Measurements from ENCODE around the gene CACNA2D4. TPM values are rescaled to one million over a fixed set of nuclear protein-coding genes. Genes with fewer than 3 reads are reported as not detected.

CACNA2D4 gene
- total RNA-seq, 4 donors from 2014 or later: 0.84 to 3.8 (median 3.4) TPM

- 90% methylated on average over 16 of the region's 16 CpGs for WGBS
- peak; percentile 89 for DNase-seq (ENCODE audit: extremely low spot score)
- intact Hi-C loops (cut with DNase I): loop anchor here (5.0 kb wide), 1 partner anchor 75 kb away; no protein-coding TSS in a partner anchor
Measured at GRCh38 chr12:1911598-1912575, 6.6 kb downstream of the CACNA2D4 start.

GRCh38 chr12:1910468-1910867, 8.0 kb downstream of the CACNA2D4 start:
- H3K36me3 ChIP-seq: no peaks in the 10 kb centered on the region
- no peak for TF ChIP-seq POLR2AphosphoS5 (IDR thresholded peaks at IDR 0.05)
- no peak for DNase-seq (ENCODE audit: extremely low spot score)
- H3K4me1 ChIP-seq: peaks cover 0 to 10% (median 6%) of the 10 kb centered on the region in 4 donors
- intact Hi-C loops (cut with DNase I): loop anchor here (5.0 kb wide), 1 partner anchor 73 kb away; no protein-coding TSS in a partner anchor
- peaks cover 0 to 15% (median 6%) of the 10 kb centered on the region in 4 donors for H3K9me3 ChIP-seq
- H3K27ac ChIP-seq (replicated peaks in 1 of 4): no peak overlapping the region
- 91% methylated on average over 3 of the region's 3 CpGs for WGBS
- H3K27me3 ChIP-seq: peaks cover 0 to 28% (median 0%) of the 10 kb centered on the region in 4 donors
- no peak overlapping the region for H3K4me3 ChIP-seq

More at GRCh38 chr12:1911598-1912575, 6.6 kb downstream of the CACNA2D4 start:
- Histone ChIP-seq H3K36me3 (no peaks in the 10 kb centered on the region), H3K4me3 (no peak overlapping the region), H3K4me1 (peaks cover under 1 to 14% (median 10%) of the 10 kb centered on the region in 4 donors), H3K27me3 (peaks cover 0 to 28% (median 0%) of the 10 kb centered on the region in 4 donors), H3K9me3 (peaks cover 0 to 3% (median 0%) of the 10 kb centered on the region in 4 donors), H3K27ac (replicated peaks in 1 of 4) (no peak overlapping the region)
- no peak for TF ChIP-seq CTCF (IDR thresholded peaks at IDR 0.05)
- no peak for TF ChIP-seq EP300 (IDR thresholded peaks at IDR 0.05)
- no peak for TF ChIP-seq POLR2A (IDR thresholded peaks at IDR 0.05; ENCODE audit: low read depth)
- TF ChIP-seq POLR2AphosphoS5 (IDR thresholded peaks at IDR 0.05): no peak

GRCh38 chr12:1908758-1909157, 9.7 kb downstream of the CACNA2D4 start:
- H3K27ac ChIP-seq (replicated peaks in 1 of 4): no peak overlapping the region
- intact Hi-C loops (cut with DNase I): no loop called here
- H3K27me3 ChIP-seq: peaks cover 0 to 28% (median 0%) of the 10 kb centered on the region in 4 donors
- 96% methylated on average over 20 of the region's 26 CpGs for WGBS
- no peak overlapping the region for H3K4me3 ChIP-seq
- H3K36me3 ChIP-seq: no peaks in the 10 kb centered on the region
- TF ChIP-seq CTCF (IDR thresholded peaks at IDR 0.05): no peak
- TF ChIP-seq EP300 (IDR thresholded peaks at IDR 0.05): no peak
- TF ChIP-seq POLR2AphosphoS5 (IDR thresholded peaks at IDR 0.05): no peak
- TF ChIP-seq POLR2A (IDR thresholded peaks at IDR 0.05; ENCODE audit: low read depth): no peak
- no peak for DNase-seq (ENCODE audit: extremely low spot score)
- H3K4me1 ChIP-seq: peaks cover 0 to 10% (median 6%) of the 10 kb centered on the region in 4 donors
- H3K9me3 ChIP-seq: peaks cover 0 to 31% (median 22%) of the 10 kb centered on the region in 4 donors

DNA sequence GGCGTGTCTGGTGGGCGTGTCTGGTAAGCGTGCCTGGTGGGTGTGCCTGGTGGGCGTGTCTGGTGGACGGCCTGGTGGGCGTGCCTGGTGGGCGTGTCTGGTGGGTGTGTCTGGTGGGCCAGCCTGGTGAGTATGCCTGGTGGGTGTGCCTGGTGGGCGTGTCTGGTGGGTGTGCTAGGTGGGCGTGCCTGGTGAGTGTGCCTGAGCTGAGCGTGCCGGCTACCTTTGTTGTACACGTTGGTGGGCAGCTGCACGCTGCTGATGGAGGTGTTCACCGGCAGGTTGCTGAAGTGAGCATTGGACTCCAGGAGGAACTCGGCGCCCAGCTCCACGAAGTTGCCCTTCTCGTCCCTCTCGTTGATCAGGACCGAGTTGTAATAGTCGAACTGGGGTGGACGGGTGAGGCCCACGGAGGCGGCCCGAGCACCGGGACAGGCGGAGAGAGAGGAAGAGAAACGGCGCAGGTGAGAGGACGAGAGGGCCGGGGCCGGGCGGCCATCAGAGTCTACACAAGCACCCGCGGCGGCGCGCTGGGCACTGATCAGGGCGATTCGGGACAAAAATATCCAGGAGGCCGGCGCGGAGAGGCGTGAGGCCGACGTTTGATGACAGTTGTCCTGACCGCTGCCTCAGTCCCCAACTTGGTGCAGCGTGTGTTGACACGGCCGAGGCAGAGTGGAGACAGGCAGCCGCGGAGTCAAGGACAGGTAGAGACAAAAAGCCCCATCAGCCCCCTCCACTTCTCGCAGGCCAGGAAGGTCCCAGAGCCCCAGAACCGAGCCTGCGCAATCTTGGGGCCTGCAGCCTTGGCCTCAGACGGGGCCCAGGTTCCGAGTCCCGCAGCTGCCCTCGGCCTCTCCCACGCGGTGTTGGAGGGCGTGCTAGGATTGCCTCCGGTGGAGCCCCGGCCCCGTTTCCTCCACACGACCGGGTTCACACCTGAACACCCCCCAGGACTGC, 10.5 kb downstream of the CACNA2D4 start:
- TF ChIP-seq POLR2A (IDR thresholded peaks at IDR 0.05; ENCODE audit: low read depth) (no peak), POLR2AphosphoS5 (IDR thresholded peaks at IDR 0.05) (no peak), EP300 (IDR thresholded peaks at IDR 0.05) (no peak), CTCF (IDR thresholded peaks at IDR 0.05) (no peak)
- H3K27ac ChIP-seq (replicated peaks in 1 of 4): no peak overlapping the region
- peak overlapping the region in 2 of 4 donors; percentile 14 to 16 for H3K4me3 ChIP-seq
- 36% methylated on average over 52 of the region's 67 CpGs for WGBS
- intact Hi-C loops (cut with DNase I): no loop called here
- H3K27me3 ChIP-seq: peaks cover 0 to 28% (median 0%) of the 10 kb centered on the region in 4 donors
- H3K36me3 ChIP-seq: no peaks in the 10 kb centered on the region
- H3K9me3 ChIP-seq: peaks cover 0 to 39% (median 29%) of the 10 kb centered on the region in 4 donors
- DNase-seq (ENCODE audit: extremely low spot score): peak; percentile 78
- H3K4me1 ChIP-seq: peaks cover 0 to 10% (median 6%) of the 10 kb centered on the region in 4 donors

All from esophagus muscularis mucosa (tissue), 4 donors.